IMR-90 (cell line): ENCODE data around the gene GSTT2B. TPM values are rescaled to one million over a fixed set of nuclear protein-coding genes. Genes with fewer than 3 reads are reported as not detected.

Source experiments
- ATAC-seq: fragments of 200-7000 bp; cut with Tn5 transposase; 2 replicates; pipeline ENCODE4 v1.9.1; 2020; ENCODE audit warnings: low read depth, mild to moderate bottlenecking, moderate library complexity
- BruUV-seq: library from RNA; stranded (reverse); fragments of 400-500 nt; replicated peaks from 2 replicates; lab custom pipeline; 2021; lab: Mats Ljungman, UMichigan
- CTCF ChIA-PET: fragments of 300-600 bp; formaldehyde crosslinking; extraction: SDS; loops from one replicate; lab custom pipeline; 2021; ENCODE audit warnings: antibody characterized with exemption; lab: Yijun Ruan, JAX
- POLR2A ChIA-PET: fragments of 300-600 bp; sonication (Branson Sonifier 250); formaldehyde crosslinking; loops from one replicate; lab custom pipeline; 2022; ENCODE audit warnings: antibody characterized with exemption; ENCODE audit not compliant: unreplicated experiment; lab: Charles Lee
- DNase-seq: peaks from one replicate; pipeline ENCODE4 v3.0.0; 2013
- H2AFZ ChIP-seq: replicated peaks from 2 replicates; pipeline ENCODE3; 2013; ENCODE audit warnings: low read length, mild to moderate bottlenecking; ENCODE audit not compliant: poor library complexity
- H2AK5ac ChIP-seq: 2 replicates; pipeline ENCODE4 v1.6.1; 2013; ENCODE audit warnings: low read depth, low read length, inconsistent platforms
- H2AK9ac ChIP-seq: replicated peaks from 2 replicates; pipeline ENCODE3; 2013; ENCODE audit warnings: mild to moderate bottlenecking, low read depth, low read length, moderate library complexity; ENCODE audit not compliant: poor library complexity
- H2BK120ac ChIP-seq: 2 replicates; pipeline ENCODE4 v1.6.1; 2013; ENCODE audit warnings: low read depth, low read length, inconsistent platforms
- H2BK15ac ChIP-seq: 3 replicates; pipeline ENCODE4 v1.6.1; 2013; ENCODE audit warnings: low read depth, low read length, inconsistent platforms
- H2BK20ac ChIP-seq: 2 replicates; pipeline ENCODE4 v1.6.1; 2013; ENCODE audit warnings: low read depth, mild to moderate bottlenecking, inconsistent platforms, low read length, moderate library complexity
- H2BK5ac ChIP-seq: 2 replicates; pipeline ENCODE4 v1.6.1; 2013; ENCODE audit warnings: mild to moderate bottlenecking, low read depth, low read length, inconsistent platforms; ENCODE audit not compliant: poor library complexity, severe bottlenecking
- H3K14ac ChIP-seq: replicated peaks from 2 replicates; pipeline ENCODE4 v1.6.1; 2013; ENCODE audit warnings: low read depth, low read length, inconsistent platforms
- H3K18ac ChIP-seq: 2 replicates; pipeline ENCODE4 v1.6.1; 2013; ENCODE audit warnings: low read depth, low read length, control low read depth
- H3K23ac ChIP-seq: 2 replicates; pipeline ENCODE4 v1.6.1; 2013; ENCODE audit warnings: low read depth, low read length, inconsistent platforms
- H3K27ac ChIP-seq: 2 replicates; pipeline ENCODE4 v1.5.1; 2013; ENCODE audit warnings: mild to moderate bottlenecking, control low read depth, low read length; ENCODE audit not compliant: insufficient read depth
- H3K27me3 ChIP-seq: 2 replicates; pipeline ENCODE4 v1.6.1; 2013; ENCODE audit warnings: low read length; ENCODE audit not compliant: control insufficient read depth, insufficient read depth
- H3K36me3 ChIP-seq: 2 replicates; pipeline ENCODE4 v1.6.1; 2013; ENCODE audit warnings: low read length, mixed read lengths; ENCODE audit not compliant: control insufficient read depth, insufficient read depth
- H3K4ac ChIP-seq: 2 replicates; pipeline ENCODE4 v1.6.1; 2013; ENCODE audit warnings: low read depth, low read length, inconsistent platforms
- H3K4me1 ChIP-seq: 2 replicates; pipeline ENCODE4 v1.6.1; 2013; ENCODE audit warnings: low read length, mixed read lengths; ENCODE audit not compliant: control insufficient read depth, insufficient read depth
- H3K4me2 ChIP-seq: 2 replicates; pipeline ENCODE4 v1.6.1; 2013; ENCODE audit warnings: low read depth, mild to moderate bottlenecking, control low read depth, low read length, moderate library complexity
- H3K4me3 ChIP-seq: 2 replicates; pipeline ENCODE4 v1.5.1; 2013; ENCODE audit warnings: low read depth, mild to moderate bottlenecking, control low read depth, low read length, moderate library complexity; ENCODE audit not compliant: insufficient read depth
- H3K56ac ChIP-seq: 2 replicates; pipeline ENCODE4 v1.6.1; 2013; ENCODE audit warnings: low read length, inconsistent platforms; ENCODE audit not compliant: insufficient read depth; ENCODE audit errors: extremely low read depth
- H3K79me1 ChIP-seq, 2 experiments: 2 replicates each; pipeline ENCODE4 v1.6.1; 2013; ENCODE audit warnings: low read length in 2 of 2, inconsistent platforms in 1 of 2, low read depth in 1 of 2
- H3K9ac ChIP-seq: 2 replicates; pipeline ENCODE4 v1.6.1; 2013; ENCODE audit warnings: low read depth, low read length, control low read depth
- H3K9me1 ChIP-seq: 2 replicates; pipeline ENCODE4 v1.6.1; 2013; ENCODE audit warnings: low read length, inconsistent platforms; ENCODE audit not compliant: insufficient read depth
- H3K9me3 ChIP-seq: 2 replicates; pipeline ENCODE4 v1.6.1; 2013; ENCODE audit warnings: low read length; ENCODE audit not compliant: control insufficient read depth, insufficient read depth
- H4K20me1 ChIP-seq: 2 replicates; pipeline ENCODE4 v1.6.1; 2013; ENCODE audit warnings: low read length, inconsistent platforms; ENCODE audit not compliant: insufficient read depth
- H4K5ac ChIP-seq: 2 replicates; pipeline ENCODE4 v1.6.1; 2013; ENCODE audit warnings: mild to moderate bottlenecking, low read depth, low read length, control low read depth
- H4K8ac ChIP-seq, 2 experiments: 2 replicates each; pipeline ENCODE4 v1.6.1; 2013; ENCODE audit warnings: low read depth in 2 of 2, low read length in 2 of 2, control low read depth in 1 of 2, inconsistent platforms in 1 of 2
- H4K91ac ChIP-seq: 2 replicates; pipeline ENCODE4 v1.6.1; 2013; ENCODE audit warnings: low read depth, low read length, inconsistent platforms; ENCODE audit not compliant: insufficient read depth
- BHLHE40 ChIP-seq: fragments of 150-350 bp; IDR thresholded peaks from 2 replicates; pipeline ENCODE4 v1.6.1; 2016; ENCODE audit warnings: mild to moderate bottlenecking, low read depth, low read length
- MAFK ChIP-seq: IDR thresholded peaks from 2 replicates; pipeline ENCODE4 v1.6.1; 2012; ENCODE audit warnings: low read depth, low read length, improper control_type of control experiment
- NFE2L2 ChIP-seq: fragments of 150-350 bp; IDR thresholded peaks from 2 replicates; pipeline ENCODE4 v1.6.1; 2016; ENCODE audit warnings: low read depth, mild to moderate bottlenecking, low read length
- WGBS, 2 experiments: methylation state at CpG; one replicate each; pipeline versions ENCODE4 v1.1.5 to v1.1.7; 2013; ENCODE audit warnings: missing lambda C conversion rate in 2 of 2; ENCODE audit not compliant: insufficient read length in 1 of 2; ENCODE audit errors: extremely low coverage in 2 of 2; 5-methylcytosine and 5-hydroxymethylcytosine counted together
- dilution Hi-C: fragments of 300-500 bp; cut with HindIII; formaldehyde crosslinking; loops from one replicate; pipeline ENCODE4 v1.14.3; 2018; ENCODE audit warnings: low sequenced_read_pairs; ENCODE audit not compliant: unreplicated experiment
- in situ Hi-C: fragments of 300-500 bp; cut with MboI; formaldehyde crosslinking; loops from 3 replicates; pipeline ENCODE4 v1.14.3; 2019; ENCODE audit warnings: low sequenced_read_pairs, inconsistent platforms, mixed read lengths
- intact Hi-C: fragments of 100-400 bp; cut with micrococcal nuclease; formaldehyde crosslinking; loops from 2 replicates; pipeline ENCODE4 v1.10.0; 2022
- polyA plus RNA-seq, 3 experiments: library from polyadenylated mRNA; depleted of rRNA; stranded (reverse); fragments of >200 nt; gene quantifications; 2 replicates each; pipeline ENCODE4 v1.2.3, GENCODE V29; 2012; ENCODE audit warnings: low replicate concordance in 1 of 3
- total RNA-seq: library from RNA; depleted of rRNA; stranded (reverse); fragments of >200 nt; gene quantifications from 2 replicates; pipeline ENCODE4 v1.2.3, GENCODE V29; 2012

The GSTT2B gene
- total and polyA plus RNA-seq, 2 of the 4 experiments (the other 2 are of a cell fraction) = 15.1 to 77.0 TPM

DNA sequence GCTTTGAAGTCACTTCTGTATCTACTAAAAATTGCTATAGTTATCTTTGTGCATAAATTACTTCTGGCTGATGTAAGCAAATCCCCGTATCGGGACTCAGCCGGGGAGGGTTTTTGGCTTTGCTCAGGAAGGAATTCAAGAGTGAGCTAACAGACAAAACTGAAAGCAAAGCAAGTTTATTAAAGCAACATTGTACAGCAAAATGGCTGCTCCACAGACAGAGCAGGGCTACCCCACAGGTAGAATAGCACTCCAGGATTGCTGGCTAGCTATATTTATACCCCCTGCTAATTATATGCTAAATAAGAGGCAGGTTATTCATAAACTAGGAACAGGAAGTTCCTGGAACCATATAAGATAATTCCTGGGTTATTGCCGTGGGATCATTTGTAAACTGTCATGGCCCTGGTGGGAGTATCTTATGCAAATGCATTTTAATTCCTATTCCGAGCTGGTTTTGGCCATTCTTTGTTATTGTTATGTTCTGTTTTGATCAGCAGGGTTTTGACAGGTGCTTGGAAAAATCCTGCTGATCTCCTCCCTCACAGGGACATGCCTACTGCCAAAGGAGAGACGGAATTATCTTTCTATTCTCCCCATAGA is 51.6 kb downstream of the GSTT2B start:
- DNase-seq (peak; percentile 44), ATAC-seq (0 out of 2 replicates have a peak, but pooled peaks have one; percentile 6)
- Histone ChIP-seq H3K23ac (no peak overlapping the region), H2BK5ac (no peak overlapping the region), H2BK20ac (no peak overlapping the region), H3K79me1 (peaks cover 0 to 8% of the 10 kb centered on the region in 2 experiments; a peak in 2 of 4 replicates), H3K36me3 (no peaks in the 10 kb centered on the region), H2AK5ac (no peak overlapping the region), H3K9me3 (no peaks in the 10 kb centered on the region), H2AFZ (peak overlapping the region; percentile 26), H4K8ac (peak overlapping the region; percentile 74 to 82), H3K4ac (no peak overlapping the region), H3K4me2 (peak overlapping the region; percentile 89), H3K27me3 (no peaks in the 10 kb centered on the region), H4K5ac (peak overlapping the region; percentile 90), H3K4me3 (no peak overlapping the region; the same call in 1 of the 2 replicates), H4K20me1 (no peaks in the 10 kb centered on the region), H2BK120ac (peak overlapping the region; percentile 17; the same call in 1 of the 2 replicates), H3K27ac (peak overlapping the region; percentile 4; the same call in 1 of the 2 replicates), H2AK9ac (no peak overlapping the region), H3K9me1 (no peaks in the 10 kb centered on the region; the same call in 1 of the 2 replicates), H3K4me1 (peaks cover 5% of the 10 kb centered on the region; the same call in 1 of the 2 replicates), H2BK15ac (no peak overlapping the region), H4K91ac (no peak overlapping the region), H3K56ac (no peak overlapping the region), H3K9ac (0 out of 2 replicates have a peak overlapping the region, but pooled peaks have one; percentile 19), H3K14ac (0 out of 2 replicates have a peak overlapping the region, but pooled peaks have one; percentile 11), H3K18ac (peak overlapping the region; percentile 59; the same call in 1 of the 2 replicates)
- in situ Hi-C loops = no loop called here
- dilution Hi-C loops = no loop called here
- intact Hi-C loops = no loop called here
- TF ChIP-seq MAFK = 0 out of 2 replicates have a peak, but pooled peaks have one; percentile 18
- no peak for TF ChIP-seq NFE2L2
- no peak for TF ChIP-seq BHLHE40
- WGBS, 2 experiments = no CpG with 5 or more reads among the region's 6 CpGs
- BruUV-seq = no TSS peak
- POLR2A ChIA-PET = no interaction called here
- CTCF ChIA-PET = interaction anchor here (0.6 kb wide), 2 partner anchors 15 to 678 kb away, joined by 3 read pairs; partner anchors contain the start of gene MIF
